ENCODE measurements around the gene CYP19A1. TPM values are rescaled to one million over a fixed set of nuclear protein-coding genes. Genes with fewer than 3 reads are reported as not detected.

CYP19A1 gene
- total and polyA plus RNA-seq, 10 of the 15 experiments (the other 5 are each of a cell fraction or from before 2014, with no cell fraction given) = 0.08 to 1.8 (median 0.70) TPM

DNA sequence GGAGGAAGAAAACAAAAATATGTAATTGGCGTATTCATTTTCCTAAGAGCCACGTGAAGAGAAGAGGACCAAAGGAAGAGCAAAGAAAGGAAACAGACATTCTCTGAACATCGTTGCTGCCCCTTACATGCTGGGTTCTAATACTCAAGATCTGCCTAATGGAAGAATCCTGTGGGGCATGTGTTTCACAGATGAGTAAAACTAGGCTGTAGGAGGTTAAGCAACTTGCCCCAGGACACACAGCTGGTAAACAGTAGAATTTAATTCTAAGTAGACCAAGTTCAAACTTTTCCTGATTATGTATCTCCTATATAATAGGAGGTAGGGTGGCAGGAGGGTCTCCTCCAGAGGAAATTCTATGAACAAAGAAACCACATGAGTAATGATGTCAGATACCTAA lies 137.6 kb downstream of the CYP19A1 start:
- no peak for ATAC-seq
- TF ChIP-seq MEF2A (IDR thresholded peaks at IDR 0.05; ENCODE audit: insufficient read depth, low read depth, low read length) = no peak
- TF ChIP-seq MEF2B (IDR thresholded peaks at IDR 0.05; ENCODE audit: partially characterized antibody, poor library complexity, severe bottlenecking) = no peak
- TF ChIP-seq BACH1 (IDR thresholded peaks at IDR 0.05; ENCODE audit: borderline replicate concordance) = no peak
- no peak for TF ChIP-seq HCFC1 (IDR thresholded peaks at IDR 0.05; ENCODE audit: low read length)
- no peak for TF ChIP-seq MXI1 (IDR thresholded peaks at IDR 0.05; ENCODE audit: low read depth, low read length)
- TF ChIP-seq IKZF1 (conservative IDR thresholded peaks at IDR 0.05) = no peak
- TF ChIP-seq HDAC6 (IDR thresholded peaks at IDR 0.05; ENCODE audit: unreplicated experiment) = no peak
- TF ChIP-seq TAF1 (IDR thresholded peaks at IDR 0.05; ENCODE audit: borderline replicate concordance, low read depth, low read length) = no peak
- TF ChIP-seq POLR2AphosphoS2 (IDR thresholded peaks at IDR 0.05; ENCODE audit: low read depth, low read length) = no peak
- ChIA-PET RAD21 (ENCODE audit: unreplicated experiment) (no interaction called here), POLR2A (no interaction called here), CTCF (interaction anchor here (0.8 kb wide), 1 partner anchor 8 kb away, joined by 4 read pairs; no protein-coding TSS in a partner anchor), SMC1A (ENCODE audit: uncharacterized antibody, unreplicated experiment) (no interaction called here)
- BruUV-seq (replicated peaks) = no TSS peak
- H3K36me3 ChIP-seq (ENCODE audit: control insufficient read depth in 2 of 2, insufficient read depth in 2 of 2, low read length in 1 of 2) = no peaks in the 10 kb centered on the region
- no peak overlapping the region for H3K4me3 ChIP-seq
- 11% methylated on average over 3 of the region's 3 CpGs for WGBS (ENCODE audit: insufficient coverage, insufficient replicate concordance, low lambda C conversion rate, missing lambda C conversion rate)
- H3K79me2 ChIP-seq (ENCODE audit: control insufficient read depth, insufficient read depth, low read length) = no peaks in the 10 kb centered on the region
- intact Hi-C loops (cut with micrococcal nuclease; ENCODE audit: unreplicated experiment) = no loop called here
- no peaks in the 10 kb centered on the region for H3K9me3 ChIP-seq (replicated peaks; ENCODE audit: control insufficient read depth, insufficient read depth, low read length)
- in situ Hi-C loops (cut with MboI) = no loop called here
- no peak for DNase-seq (ENCODE audit: low read depth, low spot score)
- FAIRE-seq = no peak
- no peak overlapping the region for H3K4me2 ChIP-seq (ENCODE audit: control insufficient read depth, insufficient read depth)
- no peak overlapping the region for H3K9ac ChIP-seq (ENCODE audit: control insufficient read depth, insufficient read depth, low read length)
- no peak overlapping the region for H3K27ac ChIP-seq (ENCODE audit: control insufficient read depth, insufficient read depth)
- no peaks in the 10 kb centered on the region for H3K4me1 ChIP-seq (ENCODE audit: control insufficient read depth, insufficient read depth, low read length)
- no peaks in the 10 kb centered on the region for H4K20me1 ChIP-seq (ENCODE audit: control insufficient read depth, insufficient read depth)
- H2AFZ ChIP-seq (ENCODE audit: control insufficient read depth, low read depth, low read length) = no peak overlapping the region
- peaks cover 0 to 4% of the 10 kb centered on the region in 2 experiments; a peak in 2 of 4 replicates for H3K27me3 ChIP-seq (replicated peaks in 1 of 2; ENCODE audit: control insufficient read depth in 2 of 2, insufficient read depth in 2 of 2, low read length in 1 of 2)
